MCF 10A (cell line): ENCODE data around the gene TRPM3. TPM values are rescaled to one million over a fixed set of nuclear protein-coding genes. Genes with fewer than 3 reads are reported as not detected.

Experiments used
- BruUV-seq: library from RNA; stranded (reverse); fragments of 400-500 nt; replicated peaks from 2 replicates; lab custom pipeline; 2021; lab: Mats Ljungman, UMichigan
- CTCF ChIA-PET: fragments of 300-600 bp; sonication (Branson Sonifier 250); formaldehyde crosslinking; extraction: SDS; loops from one replicate; lab custom pipeline; 2021; ENCODE audit warnings: antibody characterized with exemption, inconsistent platforms; lab: Yijun Ruan, JAX
- POLR2A ChIA-PET: fragments of 300-600, 350-650 bp; sonication (Branson Sonifier 250); formaldehyde crosslinking; extraction: SDS; loops from one replicate; lab custom pipeline; 2020; ENCODE audit warnings: antibody characterized with exemption, inconsistent platforms; lab: Yijun Ruan, JAX
- DNase-seq: peaks from one replicate; pipeline ENCODE4 v3.0.0-alpha.2; 2018; ENCODE audit not compliant: unreplicated experiment
- H3K27ac Mint-ChIP-seq: one replicate; pipeline ENCODE4 v1.8.0; 2022; ENCODE audit warnings: mild to moderate bottlenecking, low read depth, mixed read lengths; ENCODE audit not compliant: unreplicated experiment
- H3K27me3 Mint-ChIP-seq: one replicate; pipeline ENCODE4 v1.8.0; 2022; ENCODE audit warnings: mixed read lengths; ENCODE audit not compliant: insufficient read depth, unreplicated experiment
- H3K36me3 Mint-ChIP-seq: one replicate; pipeline ENCODE4 v1.8.0; 2022; ENCODE audit warnings: mild to moderate bottlenecking, moderate library complexity, mixed read lengths; ENCODE audit not compliant: insufficient read depth, unreplicated experiment
- H3K4me1 Mint-ChIP-seq: one replicate; pipeline ENCODE4 v1.8.0; 2022; ENCODE audit warnings: mixed read lengths; ENCODE audit not compliant: insufficient read depth, unreplicated experiment
- H3K4me3 Mint-ChIP-seq: one replicate; pipeline ENCODE4 v1.8.0; 2022; ENCODE audit warnings: mild to moderate bottlenecking, moderate library complexity, mixed read lengths; ENCODE audit not compliant: unreplicated experiment
- H3K9me3 Mint-ChIP-seq: one replicate; pipeline ENCODE4 v1.8.0; 2022; ENCODE audit warnings: mixed read lengths; ENCODE audit not compliant: unreplicated experiment
- CTCF ChIP-seq: fragments of 200-600 bp; IDR thresholded peaks from one replicate; pipeline ENCODE4 v1.8.0; 2022; ENCODE audit warnings: antibody characterized with exemption, mild to moderate bottlenecking; ENCODE audit not compliant: unreplicated experiment
- intact Hi-C: fragments of 100-400 bp; cut with micrococcal nuclease; formaldehyde crosslinking; loops from 2 replicates; pipeline ENCODE4 v1.14.1; 2022
- total RNA-seq: library from RNA; stranded (reverse); gene quantifications from 2 replicates; pipeline ENCODE4 v1.2.3, GENCODE V29; 2022

TRPM3 gene
- total RNA-seq, 1 experiment from 2014 or later: 0.44 TPM

GRCh38 chr9:70607329-70607728, 514.1 kb downstream of the TRPM3 start:
- peaks cover 13% of the 10 kb centered on the region for H3K4me1 Mint-ChIP-seq
- POLR2A ChIA-PET: interaction anchor here (0.9 kb wide), 1 partner anchor 267 kb away, joined by 3 read pairs; no protein-coding TSS in a partner anchor
- DNase-seq: no peak
- H3K27ac Mint-ChIP-seq: no peak overlapping the region
- BruUV-seq: no TSS peak
- intact Hi-C loops: loop anchor here (10.0 kb wide), 3 partner anchors 353 to 1183 kb away; partner anchors contain the start of gene SMC5
- H3K27me3 Mint-ChIP-seq: no peaks in the 10 kb centered on the region
- no peaks in the 10 kb centered on the region for H3K9me3 Mint-ChIP-seq
- no peak for TF ChIP-seq CTCF
- H3K36me3 Mint-ChIP-seq: no peaks in the 10 kb centered on the region
- no peak overlapping the region for H3K4me3 Mint-ChIP-seq
- CTCF ChIA-PET: interaction anchor here (0.6 to 0.7 kb wide), 2 partner anchors 122 to 637 kb away, joined by 3 read pairs; no protein-coding TSS in a partner anchor

GRCh38 chr9:70603020-70603411, 518.4 kb downstream of the TRPM3 start:
- Mint-ChIP-seq H3K9me3 (no peaks in the 10 kb centered on the region), H3K4me1 (peaks cover 12% of the 10 kb centered on the region), H3K27ac (no peak overlapping the region), H3K27me3 (no peaks in the 10 kb centered on the region), H3K4me3 (no peak overlapping the region), H3K36me3 (no peaks in the 10 kb centered on the region)
- CTCF ChIA-PET: interaction anchor here (0.6 to 5.7 kb wide), 54 partner anchors 10 to 1183 kb away, joined by 3 to 129 read pairs (median 5); no protein-coding TSS in a partner anchor
- no peak for TF ChIP-seq CTCF
- POLR2A ChIA-PET: interaction anchor here (0.6 to 7.3 kb wide), 21 partner anchors 77 to 1089 kb away, joined by 3 to 186 read pairs (median 5); partner anchors contain the start of genes KLF9 and SMC5
- no peak for DNase-seq
- intact Hi-C loops: loop anchor here (2.0 to 10.0 kb wide), 4 partner anchors 348 to 1178 kb away; partner anchors contain the start of gene SMC5
- no TSS peak for BruUV-seq

GRCh38 chr9:70602321-70603019, 519.0 kb downstream of the TRPM3 start:
- Mint-ChIP-seq H3K9me3 (no peaks in the 10 kb centered on the region), H3K27me3 (no peaks in the 10 kb centered on the region), H3K27ac (no peak overlapping the region), H3K4me1 (peaks cover 12% of the 10 kb centered on the region), H3K36me3 (no peaks in the 10 kb centered on the region), H3K4me3 (no peak overlapping the region)
- ChIA-PET CTCF (interaction anchor here (0.5 to 5.7 kb wide), 80 partner anchors 9 to 1182 kb away, joined by 3 to 129 read pairs (median 4); partner anchors contain the start of gene KLF9), POLR2A (interaction anchor here (0.6 to 7.3 kb wide), 25 partner anchors 14 to 1090 kb away, joined by 3 to 186 read pairs (median 5); partner anchors contain the start of genes KLF9 and SMC5)
- TF ChIP-seq CTCF: peak; percentile 77
- no TSS peak for BruUV-seq
- intact Hi-C loops: loop anchor here (1.0 to 10.0 kb wide), 12 partner anchors 118 to 1178 kb away; partner anchors contain the start of gene SMC5
- peak; percentile 83 for DNase-seq
